K562 treated with DMSO at 1 percent for 4 hours (cell line): ENCODE data around the gene CCDC3. TPM values are rescaled to one million over a fixed set of nuclear protein-coding genes. Genes with fewer than 3 reads are reported as not detected.

Experiments
- total RNA-seq: library from RNA; unstranded; fragments of 300-600 nt; gene quantifications from 2 replicates; pipeline ENCODE4 v1.2.3, GENCODE V29; 2022; ENCODE audit not compliant: insufficient read depth

The CCDC3 gene
- not detected in 2 replicates for total RNA-seq

GRCh38 chr10:13001041-13001886 lies at the start of gene CCDC3:
Gene CCDC3, minus strand, starts transcription at chr10:13001713. Its CDS starts 143 bp downstream, at chr10:13001570.

Other genes starting within 250 kb of the CCDC3 start
- 20.6 and 22.8 TPM in 2 replicates for gene OPTN, start 98.5 kb upstream of the CCDC3 start, total RNA-seq
- gene MCM10, start 159.8 kb upstream of the CCDC3 start, total RNA-seq: 12.2 and 14.1 TPM in 2 replicates
- gene UCMA, start 232.7 kb upstream of the CCDC3 start, total RNA-seq: not detected in 2 replicates